ENCODE measurements around the gene ANGPTL5.
"Not testable (repeated sequence)": the region's sequence is repeated elsewhere in the genome, so short reads cannot be mapped to it uniquely, and the experiment has no call there.

The ANGPTL5 gene

DNA sequence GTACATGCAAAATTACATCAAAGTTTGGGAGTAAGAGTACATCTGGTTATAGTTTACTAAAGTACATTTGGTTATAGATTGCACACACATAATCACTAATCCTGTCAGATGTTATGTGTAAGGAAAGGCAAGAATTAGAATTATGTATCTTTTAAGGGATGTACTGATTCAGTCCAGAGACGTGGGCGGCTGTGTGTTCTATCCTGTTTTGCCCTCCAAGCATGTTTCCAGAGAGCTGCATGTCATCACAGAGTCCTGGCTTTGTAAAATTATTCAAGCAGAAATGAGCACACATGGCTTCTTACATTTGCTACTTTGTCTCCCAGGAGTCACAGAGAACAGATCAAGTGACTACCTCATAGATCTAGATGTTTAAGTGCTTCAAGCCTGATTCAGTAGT, 34.7 kb downstream of the ANGPTL5 start:
- DNase-seq = no peak

GRCh38 chr11:101880222-101880621, 36.1 kb downstream of the ANGPTL5 start:
- DNase-seq = no peak

DNA sequence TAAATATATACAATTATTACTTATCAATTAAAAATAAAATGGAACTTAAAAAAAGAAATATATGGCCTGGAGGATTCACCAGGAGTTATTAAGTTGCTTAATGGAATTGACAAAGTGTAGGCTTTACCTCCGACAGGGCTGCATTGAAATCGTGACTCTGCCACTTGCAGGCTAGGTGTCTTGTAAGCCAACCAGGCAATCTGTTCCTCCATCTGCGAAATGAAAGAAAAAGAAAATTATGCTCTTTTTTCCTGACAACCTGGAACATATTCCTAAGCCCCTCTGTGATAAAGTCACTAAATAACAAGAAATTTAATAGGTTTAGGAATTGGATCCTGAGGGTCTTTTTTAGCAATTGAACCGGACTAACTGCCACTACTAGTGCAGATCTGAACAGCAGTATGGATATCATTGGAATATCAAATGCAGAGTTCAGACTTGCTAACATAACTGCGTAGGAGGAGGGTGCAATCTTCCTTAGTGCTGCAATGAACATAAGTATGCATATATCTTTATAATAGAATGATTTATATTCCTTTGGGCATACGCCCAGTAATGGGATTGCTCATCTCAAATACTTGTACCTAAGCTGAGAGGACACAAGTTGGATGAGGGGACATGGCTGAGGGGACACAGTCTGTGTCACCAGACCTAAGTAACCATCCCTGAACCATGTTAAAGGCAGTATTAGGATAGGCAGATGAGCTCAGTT, 44.0 kb downstream of the ANGPTL5 start:
- DNase-seq = no peak

GRCh38 chr11:101870510-101870909, 45.8 kb downstream of the ANGPTL5 start:
- DNase-seq = no peak

DNA sequence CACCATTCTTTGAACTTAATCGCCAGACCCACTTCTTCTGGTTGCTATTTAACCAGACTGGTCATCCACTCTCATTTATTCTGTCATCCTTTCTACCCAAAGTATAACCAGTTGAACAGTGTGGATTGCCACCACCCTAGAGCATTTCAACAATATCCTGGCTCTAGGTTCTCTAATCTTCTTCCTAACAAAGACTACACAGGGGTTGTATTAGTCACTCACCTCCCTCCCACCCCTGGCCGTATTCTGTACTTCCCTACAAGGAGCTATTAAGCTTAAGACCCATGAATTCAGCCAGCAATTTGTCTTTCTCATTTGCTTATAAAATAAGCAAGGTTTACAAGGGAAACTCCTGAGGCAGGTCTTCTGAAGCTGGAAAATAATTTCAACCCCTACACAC, 48.4 kb downstream of the ANGPTL5 start:
- no peak for DNase-seq

GRCh38 chr11:101866619-101867491, 49.5 kb downstream of the ANGPTL5 start:
- no peak for DNase-seq

- DNase-seq = no peak
These were observed 52.2 kb downstream of the ANGPTL5 start for GRCh38 chr11:101864098-101864497.

DNA sequence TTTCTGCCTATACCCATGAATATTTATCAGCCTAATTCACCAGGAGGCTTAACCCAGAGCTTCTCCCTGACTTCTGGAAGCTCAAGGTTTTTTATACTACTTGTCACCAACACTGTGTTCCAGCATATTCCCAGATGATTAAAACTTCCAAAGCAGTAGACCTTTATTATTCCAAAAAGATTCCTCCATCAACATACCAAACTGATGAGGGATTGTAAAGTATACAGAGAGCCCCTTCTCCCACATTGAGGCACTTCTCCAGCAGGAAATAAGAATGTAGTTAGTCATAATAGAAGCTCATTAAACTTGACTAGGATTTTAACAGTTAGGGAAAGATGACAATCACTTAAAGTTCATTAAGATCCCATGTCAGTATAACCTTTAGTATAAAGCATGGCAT, 53.0 kb downstream of the ANGPTL5 start:
- no peak for DNase-seq

GRCh38 chr11:101862391-101863233, 53.7 kb downstream of the ANGPTL5 start:
- DNase-seq = no peak

DNA sequence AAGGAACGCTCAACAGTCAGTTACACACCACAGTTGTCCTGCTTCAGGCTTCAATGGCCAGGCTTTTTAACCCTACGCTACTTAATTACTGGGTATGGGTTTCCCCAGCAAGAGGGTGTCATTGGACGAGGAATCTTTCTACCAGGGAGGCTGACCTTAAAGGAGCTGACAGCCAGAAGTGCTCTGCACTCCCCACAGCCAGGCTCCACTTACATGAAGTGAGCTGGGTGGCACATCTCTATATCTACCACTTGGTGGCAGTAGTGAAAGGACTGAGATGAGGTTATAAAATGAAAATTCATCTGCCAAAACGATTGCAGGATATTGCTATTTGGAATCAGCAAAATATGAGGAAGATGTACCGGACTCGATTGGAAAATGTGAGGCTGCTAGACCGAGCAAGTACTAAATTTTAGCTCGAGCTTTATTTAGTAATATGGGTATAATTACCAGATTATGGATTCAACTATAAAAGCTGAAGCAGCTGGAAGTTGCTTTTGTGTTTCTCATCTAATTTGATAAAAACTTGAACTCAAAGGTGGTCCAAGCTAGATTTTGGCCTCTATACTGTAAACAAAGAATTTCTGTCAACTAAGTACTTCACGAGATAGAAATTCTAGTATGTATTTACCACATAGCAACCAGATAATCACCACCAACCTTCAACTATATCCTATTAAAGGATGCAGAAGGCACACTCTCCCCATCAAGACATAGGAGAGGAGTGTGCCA, 55.5 kb downstream of the ANGPTL5 start:
- peak in 1 of 2 experiments; percentile 6 for DNase-seq

DNA sequence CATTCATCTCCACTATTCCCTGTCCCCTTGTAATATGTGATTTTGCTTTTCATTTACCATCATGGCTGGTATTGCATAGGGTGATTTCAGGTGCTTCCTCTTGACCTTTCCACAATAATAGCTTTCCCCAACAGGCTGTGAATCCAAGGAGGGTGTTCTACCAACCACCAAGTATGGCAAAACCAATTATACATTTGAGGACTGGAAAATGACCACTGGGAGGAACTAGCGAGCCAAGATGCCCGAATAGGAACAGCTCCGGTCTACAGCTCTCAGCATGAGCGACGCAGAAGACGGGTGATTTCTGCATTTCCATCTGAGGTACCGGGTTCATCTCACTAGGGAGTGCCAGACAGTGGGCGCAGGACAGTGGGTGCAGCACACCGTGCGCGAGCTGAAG, 64.1 kb downstream of the ANGPTL5 start:
- not testable (repeated sequence) for DNase-seq

DNA sequence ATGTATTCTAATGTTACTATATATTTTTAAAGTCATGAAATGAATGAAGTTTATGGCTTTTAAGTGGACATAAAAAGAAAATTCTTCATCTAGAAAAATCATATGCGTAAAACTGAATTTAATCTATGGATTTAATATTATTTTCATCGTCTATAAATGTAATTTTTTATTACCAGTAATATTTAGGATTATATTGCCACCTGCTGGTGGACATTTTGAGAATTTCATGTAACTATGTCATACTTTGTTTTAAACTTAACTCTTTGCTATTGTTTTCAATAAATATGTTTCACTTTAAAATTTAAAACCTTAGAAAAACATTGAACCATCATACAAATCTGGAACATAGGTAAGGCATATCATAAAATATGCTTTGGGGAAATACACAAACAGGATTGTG, 68.1 kb downstream of the ANGPTL5 start:
- DNase-seq = no peak

DNA sequence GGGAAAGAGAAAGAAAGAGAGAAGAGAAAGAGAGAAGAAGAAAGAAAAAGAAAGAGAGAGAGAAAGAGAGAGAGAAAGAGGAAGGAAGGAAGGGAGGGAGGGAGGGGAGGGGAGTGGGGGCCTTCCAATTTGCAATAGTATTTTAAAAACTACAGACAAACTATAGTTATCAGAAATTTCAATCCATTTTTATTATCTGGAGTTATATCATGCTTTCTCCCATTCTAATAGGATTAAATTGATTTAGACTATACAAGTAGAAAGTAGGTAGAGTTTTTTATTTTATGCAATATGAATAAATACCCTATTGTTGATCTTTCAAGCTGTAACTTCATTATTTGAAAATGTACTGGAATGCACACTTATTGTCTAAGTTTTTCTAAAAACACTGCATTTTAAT, 71.7 kb downstream of the ANGPTL5 start:
- no peak for DNase-seq

- no peak for DNase-seq
These were observed 75.6 kb downstream of the ANGPTL5 start for GRCh38 chr11:101840704-101841103.

Data from NCI-H187 (cell line).